Suppressor macrophage (primary cell): ENCODE results near the gene PALD1.
A peak's percentile ranks its signal among the peaks of the same experiment; 100 is the strongest.

Experiments
- DNase-seq, 4 experiments: peaks; one replicate each; pipeline ENCODE4 v3.0.0-alpha.2; 2020 to 2022

PALD1 gene

DNA sequence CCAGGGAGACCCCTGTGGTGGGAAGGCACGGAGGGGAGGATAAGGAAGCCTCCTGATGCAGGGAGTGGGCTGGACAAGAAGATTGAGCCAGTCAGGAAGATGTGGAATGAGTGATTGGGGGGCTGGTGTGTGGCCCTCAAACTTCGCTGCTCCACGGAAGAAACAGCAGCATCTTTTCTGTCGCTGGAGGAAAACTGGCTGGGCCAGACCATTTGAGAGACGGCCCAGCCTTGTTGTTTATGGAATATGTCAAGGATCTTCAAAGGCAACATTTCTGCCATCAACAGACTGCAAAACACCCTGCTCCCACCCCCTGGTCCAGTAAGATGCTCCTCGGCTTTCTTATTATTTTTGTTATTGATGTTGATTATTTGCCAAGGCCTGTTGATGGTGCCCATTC lies 29.4 kb downstream of the PALD1 start:
- DNase-seq: no peak

DNA sequence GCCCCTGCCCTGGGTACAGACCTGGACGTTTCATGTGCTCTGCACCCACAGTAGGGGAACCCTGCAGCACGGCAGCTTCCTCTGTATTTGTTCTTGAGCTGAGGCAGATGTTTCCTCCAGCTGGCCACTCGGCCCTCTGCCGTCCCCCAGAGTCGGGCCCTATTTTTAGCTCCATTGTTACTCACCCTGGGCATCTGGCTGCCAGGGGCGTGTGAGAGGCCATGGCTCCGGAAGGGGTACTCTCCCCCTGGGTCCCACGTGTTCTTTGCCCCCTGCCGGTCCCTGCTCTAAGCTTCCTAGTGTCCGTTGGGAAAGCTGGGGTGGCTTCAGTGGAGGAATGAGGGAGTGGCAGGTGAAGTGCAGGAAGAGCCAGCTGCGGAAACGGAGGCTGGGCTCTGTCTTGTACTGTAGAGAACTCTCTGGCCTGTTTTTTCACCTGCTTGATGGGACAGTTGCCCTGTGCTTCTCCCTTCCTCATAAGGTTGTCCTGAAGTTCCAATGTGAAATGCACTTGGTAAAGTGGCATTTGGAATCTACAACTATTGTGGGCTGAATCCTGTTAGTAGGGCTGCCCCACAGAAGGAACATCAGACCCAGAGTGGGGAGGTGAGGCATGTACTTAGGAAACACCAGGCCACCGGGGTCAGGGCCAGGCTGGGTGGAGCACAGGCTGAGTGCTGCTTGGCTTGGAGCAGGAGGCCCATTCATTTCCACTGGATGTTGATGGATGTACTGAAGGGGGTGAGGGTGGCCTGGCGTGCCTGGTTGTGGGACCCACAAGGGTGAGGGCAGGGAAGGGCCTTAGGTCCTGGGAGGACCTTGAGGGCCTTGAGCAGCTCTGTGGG lies 30.6 kb downstream of the PALD1 start:
- peak; percentile 46 to 71 (median 64) for DNase-seq

DNA sequence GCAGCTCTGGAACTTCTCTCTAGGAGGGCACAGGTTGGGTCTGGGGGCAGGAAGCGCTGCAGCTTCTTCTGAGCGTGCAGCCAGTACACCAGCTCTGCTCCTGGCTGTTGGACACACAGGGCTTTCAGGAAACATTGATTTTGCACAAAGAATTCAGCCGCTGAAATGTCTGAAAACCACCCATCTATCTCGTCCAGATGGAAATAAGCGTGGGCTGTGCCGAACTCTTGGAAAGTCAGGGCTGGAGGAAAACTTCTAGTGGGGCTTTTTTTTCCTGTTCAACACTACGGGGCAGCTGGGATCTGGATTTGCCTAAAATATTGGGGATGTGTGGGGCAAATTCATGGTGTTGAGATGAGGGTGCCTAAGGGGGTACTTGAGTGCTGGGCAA lies 31.2 kb downstream of the PALD1 start:
- no peak for DNase-seq

DNA sequence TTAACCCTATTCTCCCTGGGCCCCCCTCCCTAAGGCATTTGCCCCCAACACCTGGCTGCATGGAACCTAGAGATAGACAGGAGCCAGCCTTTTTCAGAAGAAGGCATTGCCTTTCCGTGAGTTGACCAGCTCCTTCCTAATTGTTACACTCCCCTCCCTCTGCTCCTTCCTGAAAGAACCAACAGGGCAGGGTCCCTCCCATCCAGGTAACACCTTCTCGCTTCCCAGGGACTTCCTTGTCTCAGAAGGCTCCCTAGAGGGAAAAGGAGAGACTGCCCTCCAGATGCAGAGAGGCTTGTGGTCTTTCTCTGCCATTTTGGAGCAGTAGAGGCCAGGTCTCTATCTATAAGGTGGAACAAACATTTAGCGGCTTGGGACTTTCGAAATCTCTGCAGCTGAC lies 31.9 kb downstream of the PALD1 start:
- DNase-seq: peak in 1 of 4 experiments; percentile 18

DNA sequence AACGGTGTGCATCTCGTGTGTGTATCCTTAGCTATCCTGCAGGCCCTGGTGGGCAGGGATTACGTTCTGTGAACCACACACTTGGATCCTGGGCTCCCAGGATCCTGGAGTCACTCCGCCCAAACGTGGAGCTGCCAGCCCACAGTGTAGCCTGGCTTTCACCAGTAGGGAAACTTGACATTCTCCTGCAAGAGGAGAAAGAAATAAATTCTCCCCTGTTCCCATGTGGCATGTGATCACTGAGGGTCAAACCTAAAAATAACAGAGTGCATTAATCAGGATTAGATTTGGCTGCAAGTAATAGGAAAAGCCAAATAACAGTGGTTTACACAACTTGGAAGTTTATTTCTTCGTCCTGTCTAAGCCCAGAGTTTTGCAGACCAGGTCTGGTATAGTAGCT lies 32.3 kb downstream of the PALD1 start:
- DNase-seq: no peak

DNA sequence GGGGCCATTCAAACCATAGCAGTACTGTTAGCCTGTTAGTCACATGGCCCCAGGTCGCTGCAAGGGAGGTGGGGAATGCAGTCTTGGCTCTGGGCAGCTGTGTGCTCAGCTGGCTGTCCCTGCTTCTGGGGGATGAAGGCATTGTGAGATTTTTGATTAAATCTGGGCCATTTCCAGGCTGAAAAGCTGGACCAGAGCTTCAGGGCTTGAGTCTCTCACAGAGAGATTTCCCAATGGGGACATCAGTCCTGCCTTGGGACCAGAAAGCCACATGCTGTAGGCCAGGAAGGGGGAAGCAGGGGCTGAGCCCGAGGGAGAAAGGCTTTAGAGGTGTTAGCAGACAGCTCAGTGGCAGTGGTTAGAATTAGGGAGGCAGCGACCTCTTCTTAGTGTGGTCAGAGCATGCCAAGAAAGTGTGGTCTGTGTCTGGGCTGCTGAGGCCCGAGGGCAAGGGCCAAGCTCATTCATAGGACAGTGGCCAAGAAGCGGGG lies 33.6 kb downstream of the PALD1 start:
- DNase-seq: no peak

DNA sequence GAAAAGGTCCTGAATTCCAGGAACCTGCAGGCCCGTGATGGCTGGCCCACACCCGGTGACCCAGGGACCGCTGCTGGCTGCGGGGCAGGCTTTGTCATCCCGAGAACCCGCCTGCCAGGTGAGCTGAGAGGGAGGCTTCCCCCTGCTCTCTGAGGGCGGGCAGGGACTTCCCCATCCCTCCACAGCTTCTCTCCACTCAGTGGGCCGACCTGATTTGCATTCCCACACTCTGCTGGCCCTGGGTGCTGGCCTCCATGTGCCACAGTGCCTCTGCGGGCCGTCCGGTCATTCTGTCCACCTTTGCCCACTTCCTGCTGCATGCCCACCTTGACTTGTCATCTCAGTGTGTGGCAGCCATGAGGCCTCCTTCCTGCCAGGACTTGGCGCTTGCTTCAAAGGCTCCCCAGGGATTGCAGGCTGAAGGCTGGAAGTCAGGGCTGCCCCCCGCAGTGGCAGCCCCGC lies 35.3 kb downstream of the PALD1 start:
- DNase-seq: no peak

DNA sequence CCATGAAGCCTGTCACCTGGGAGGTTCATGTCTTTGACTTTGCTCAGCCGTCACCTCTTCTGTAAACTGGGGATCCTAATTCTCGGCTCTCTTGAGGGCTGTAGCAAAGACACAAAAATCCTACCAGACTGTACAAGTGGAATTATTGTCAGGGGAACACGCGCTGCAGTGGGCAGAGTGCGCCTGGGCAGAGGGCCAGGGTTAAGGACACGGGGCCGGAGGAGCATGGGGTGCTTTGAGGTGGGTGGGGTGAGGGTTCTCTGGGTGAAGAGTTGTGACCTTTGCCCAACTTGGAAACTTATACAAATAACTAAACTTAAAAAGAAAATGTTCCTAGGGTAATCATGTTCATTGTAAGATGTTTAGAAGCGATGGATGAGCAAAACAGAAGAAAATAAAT lies 36.0 kb downstream of the PALD1 start:
- no peak for DNase-seq

DNA sequence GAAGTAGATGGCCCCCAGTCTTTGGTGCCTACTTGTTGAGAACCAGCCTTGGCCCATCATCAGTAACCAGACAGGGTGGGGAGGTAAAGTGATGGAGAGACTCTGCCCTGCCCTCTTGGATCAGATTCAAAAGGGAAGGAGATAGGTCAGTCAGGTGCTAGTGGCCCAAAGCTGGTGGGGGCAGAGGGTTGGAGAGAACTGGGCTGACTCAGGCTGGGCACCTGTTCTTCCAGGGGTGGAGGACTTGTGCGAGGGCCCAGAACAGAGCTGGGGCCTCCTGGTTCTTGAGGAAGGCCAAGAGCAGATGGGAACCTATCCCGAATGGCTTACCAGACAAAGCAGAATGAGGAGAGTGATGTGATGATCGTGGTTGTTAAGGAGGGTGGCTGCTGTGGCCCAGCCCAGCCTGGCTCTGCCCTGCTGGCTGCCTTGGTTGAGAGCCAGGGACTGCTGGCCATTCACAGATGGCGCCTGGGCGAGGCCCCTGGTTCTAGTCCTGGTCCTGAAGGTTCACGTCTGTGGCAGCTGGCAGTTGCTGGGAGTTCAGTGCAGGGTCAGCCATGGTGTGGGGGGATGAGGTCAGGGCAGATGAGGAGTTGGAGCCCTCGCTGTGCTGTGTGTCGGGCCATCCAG lies 36.6 kb downstream of the PALD1 start:
- no peak for DNase-seq

DNA sequence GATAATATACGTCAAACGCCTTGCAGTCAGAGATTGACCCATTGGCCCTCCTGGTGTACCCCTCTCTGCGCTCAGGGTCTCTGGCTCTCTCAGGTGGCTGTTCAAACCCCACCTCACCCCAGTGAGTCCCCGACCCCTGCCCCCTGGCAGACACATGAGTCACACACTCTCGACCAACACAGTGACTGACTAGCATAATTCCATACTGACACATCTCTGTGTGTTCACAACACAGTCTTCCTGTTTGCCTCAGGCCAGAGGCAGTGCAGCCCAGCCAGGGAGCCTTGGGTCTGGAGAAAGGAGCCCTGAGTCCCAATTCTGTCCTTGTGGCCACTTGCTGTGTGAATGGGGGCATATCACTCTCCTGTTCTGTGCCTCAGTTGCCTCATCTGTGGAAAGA lies 40.1 kb downstream of the PALD1 start:
- DNase-seq: no peak

DNA sequence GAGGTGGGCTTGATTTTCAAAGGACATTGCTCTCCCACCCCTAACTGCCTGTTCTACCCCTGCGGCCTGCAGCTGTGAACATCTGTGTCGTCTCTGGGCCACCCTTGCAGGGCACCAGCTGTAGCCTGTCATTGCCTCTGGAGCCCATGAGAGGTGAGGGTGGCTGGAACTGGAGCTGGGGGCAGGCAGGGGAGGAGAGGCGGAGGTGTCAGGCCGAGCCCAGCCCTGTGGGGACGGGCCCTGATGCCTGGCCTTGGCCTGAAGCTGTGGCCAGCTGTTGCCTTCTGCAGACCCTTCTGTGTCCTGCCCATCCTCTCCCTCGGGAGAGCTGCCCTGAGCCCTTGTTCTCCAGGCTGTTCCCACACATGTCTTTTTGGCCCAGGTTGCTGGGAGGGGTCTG lies 44.5 kb downstream of the PALD1 start:
- DNase-seq: no peak

DNA sequence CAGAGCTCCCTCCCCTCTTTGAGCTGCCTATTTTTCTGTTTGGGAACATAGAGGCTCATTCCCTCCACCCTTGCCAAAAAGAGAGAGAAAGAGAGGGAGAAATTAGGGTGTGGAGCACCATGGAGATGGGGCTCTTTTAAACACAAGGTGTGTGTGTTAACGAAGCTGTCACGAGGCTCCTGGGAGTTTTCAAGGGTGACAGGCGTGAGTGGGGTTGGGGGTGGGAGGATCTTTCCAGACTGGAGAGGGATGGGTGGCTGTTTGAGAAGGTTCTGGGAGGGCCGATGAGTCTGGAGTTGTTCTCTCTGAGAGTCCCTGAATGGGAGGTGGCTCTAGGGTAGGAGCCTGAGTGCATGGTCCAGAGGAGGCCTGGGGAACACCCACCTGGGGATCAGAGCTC lies 45.0 kb downstream of the PALD1 start:
- DNase-seq: no peak

DNA sequence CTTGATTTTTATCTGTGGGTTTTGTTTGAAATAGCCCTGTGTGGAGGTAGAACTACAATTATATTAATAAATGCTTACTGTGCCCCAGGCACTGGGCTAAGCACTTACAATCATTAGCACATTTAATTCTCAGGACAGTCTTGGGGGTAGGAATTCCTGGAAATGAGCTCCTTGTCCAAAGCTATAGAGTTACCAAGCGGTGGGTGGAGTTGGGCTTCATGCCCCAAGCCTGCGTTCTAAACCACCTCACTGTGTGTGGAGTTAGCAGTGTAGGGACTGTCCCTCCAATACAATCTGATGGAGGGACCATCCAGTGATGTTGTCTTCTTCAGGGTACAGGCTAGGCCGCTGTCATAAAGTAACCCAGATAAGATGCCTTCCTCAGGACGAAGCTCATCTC lies 49.7 kb downstream of the PALD1 start:
- DNase-seq: no peak

DNA sequence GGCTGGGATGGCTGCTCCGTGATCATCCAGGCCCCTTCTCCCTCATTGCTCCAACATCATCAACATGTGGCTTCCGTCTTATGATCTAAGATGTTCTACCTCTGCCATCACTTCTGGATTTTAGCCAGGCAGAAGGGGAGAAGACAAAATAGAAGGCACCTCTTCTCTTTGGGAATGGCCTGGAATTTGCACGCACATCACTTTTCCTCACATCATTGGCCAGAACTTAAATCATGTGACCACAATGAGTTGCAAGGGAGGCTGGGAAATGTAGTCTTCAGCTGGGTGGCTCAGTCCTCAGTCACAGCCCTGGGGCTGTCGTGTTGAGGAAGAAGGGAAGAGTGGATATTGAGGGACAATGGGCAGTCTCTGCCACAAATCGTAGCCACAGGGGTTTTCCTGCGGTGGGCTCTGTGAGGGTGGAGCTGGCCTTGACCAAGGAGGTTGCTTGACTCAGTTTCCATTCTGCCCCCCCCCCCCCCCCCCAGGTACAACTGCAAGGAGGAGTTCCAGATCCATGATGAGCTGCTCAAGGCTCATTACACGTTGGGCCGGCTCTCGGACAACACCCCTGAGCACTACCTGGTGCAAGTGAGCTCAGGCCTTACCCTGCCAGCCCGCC lies 50.3 kb downstream of the PALD1 start:
- peak; percentile 29 to 62 (median 46) for DNase-seq

DNA sequence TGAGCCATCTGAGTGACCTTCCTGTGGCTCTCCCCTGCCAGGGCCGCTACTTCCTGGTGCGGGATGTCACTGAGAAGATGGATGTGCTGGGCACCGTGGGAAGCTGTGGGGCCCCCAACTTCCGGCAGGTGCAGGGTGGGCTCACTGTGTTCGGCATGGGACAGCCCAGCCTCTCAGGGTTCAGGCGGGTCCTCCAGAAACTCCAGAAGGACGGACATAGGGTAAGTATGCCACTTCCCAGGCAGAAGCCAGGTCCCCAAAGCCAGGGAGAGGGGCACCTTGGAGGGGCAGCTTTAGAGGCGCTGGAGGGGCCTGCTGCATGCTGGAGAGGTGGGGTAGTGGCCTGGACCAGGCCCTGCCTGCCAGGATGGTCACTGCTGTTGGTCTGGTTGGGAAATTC lies 51.3 kb downstream of the PALD1 start:
- DNase-seq: no peak

DNA sequence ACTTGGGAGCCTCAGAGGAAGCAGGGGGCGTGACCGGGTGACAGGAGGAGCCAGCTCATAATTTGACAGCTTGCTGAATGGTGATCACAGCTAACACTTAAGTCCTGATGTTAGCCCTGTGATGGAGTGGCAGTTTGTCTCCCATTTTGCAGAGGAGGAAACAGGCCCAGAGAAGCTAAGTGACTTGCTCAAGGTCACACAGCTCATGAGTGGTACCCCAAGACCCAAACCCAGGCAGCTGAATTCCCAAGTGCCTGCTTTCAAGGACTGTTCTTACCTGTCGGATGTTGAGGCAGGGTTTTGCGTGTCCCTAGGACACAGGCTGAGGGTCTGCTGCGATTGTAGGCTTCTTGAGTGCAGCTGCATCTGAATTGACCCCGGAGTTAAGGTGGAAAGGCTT lies 51.7 kb downstream of the PALD1 start:
- DNase-seq: no peak

DNA sequence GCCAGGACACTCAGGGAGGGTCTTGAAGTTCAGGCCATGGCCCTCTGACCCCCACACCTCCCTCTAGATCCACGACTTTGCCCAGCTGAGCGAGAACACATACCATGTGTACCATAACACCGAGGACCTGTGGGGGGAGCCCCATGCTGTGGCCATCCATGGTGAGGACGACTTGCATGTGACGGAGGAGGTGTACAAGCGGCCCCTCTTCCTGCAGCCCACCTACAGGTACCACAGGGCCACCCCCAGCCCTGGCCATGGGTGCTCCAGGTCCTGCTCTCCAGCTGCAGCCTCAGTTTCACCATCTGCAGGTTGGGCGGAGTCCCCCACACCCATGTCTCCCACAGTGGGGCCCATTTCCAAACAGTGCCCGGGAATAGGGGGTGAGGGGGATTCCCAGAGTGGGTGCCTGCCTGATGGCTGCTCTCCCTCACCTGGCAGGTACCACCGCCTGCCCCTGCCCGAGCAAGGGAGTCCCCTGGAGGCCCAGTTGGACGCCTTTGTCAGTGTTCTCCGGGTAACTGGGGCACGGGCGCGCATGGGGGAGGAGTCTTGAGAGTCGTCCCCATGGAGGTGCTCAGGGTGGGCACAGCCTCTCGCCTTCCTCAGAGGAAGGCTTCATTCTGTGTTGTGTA lies 54.1 kb downstream of the PALD1 start:
- no peak for DNase-seq

DNA sequence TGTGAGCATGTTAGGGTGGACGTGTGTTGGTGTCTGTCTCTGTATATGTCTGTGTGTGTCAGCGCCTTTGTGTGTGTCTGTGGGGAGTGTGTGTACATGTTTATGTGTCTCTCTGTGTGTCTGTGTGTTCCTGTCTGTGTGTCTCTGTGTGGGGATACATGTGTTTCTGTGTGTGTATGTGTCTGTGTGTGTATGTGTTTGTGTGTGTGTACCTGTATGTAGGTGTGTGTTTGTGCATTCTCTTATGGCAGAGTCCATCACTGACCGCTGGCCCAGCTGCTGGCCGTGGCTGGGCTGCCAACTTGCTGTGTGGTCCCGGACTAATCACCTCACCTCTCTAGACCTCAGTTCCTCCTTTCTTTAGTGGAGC lies 54.6 kb downstream of the PALD1 start:
- DNase-seq: no peak

DNA sequence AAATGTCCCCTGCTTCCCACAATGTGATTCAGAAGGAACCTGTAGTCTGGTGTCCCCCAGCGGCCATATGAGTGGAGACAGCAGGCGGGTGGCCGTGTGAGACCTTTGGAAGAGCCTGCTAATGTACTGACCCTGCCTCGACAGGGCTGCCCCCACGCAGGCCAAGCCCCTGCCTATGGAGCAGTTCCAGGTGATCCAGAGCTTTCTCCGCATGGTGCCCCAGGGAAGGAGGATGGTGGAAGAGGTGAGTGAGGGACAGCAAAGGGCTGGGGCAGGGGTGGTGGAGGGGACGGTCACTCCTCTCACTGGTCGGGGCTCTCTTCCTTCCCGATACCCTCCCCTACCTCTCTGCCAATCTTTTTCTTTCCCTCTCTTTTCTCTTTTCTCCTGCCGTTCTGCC lies 55.7 kb downstream of the PALD1 start:
- DNase-seq: no peak

DNA sequence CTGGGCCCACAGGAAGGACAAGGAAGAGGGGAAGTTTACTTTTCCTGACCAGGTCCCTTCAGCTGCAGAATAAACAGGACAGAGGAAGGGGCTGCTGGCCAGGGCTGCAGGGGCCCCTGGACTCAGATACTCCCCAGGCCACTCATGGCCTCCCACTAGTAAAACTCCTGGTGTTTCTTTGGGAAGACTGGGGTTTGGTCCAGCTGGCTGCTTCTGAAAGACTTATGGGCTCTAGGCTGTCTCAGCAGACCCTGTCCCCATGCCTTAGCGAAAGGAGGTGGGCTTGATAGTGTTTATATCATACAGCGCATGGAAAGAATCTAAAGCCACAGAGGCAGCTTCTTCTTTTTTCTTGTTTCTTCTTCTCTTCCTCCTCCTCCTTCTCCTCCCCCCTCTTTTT lies 56.4 kb downstream of the PALD1 start:
- DNase-seq: no peak

DNA sequence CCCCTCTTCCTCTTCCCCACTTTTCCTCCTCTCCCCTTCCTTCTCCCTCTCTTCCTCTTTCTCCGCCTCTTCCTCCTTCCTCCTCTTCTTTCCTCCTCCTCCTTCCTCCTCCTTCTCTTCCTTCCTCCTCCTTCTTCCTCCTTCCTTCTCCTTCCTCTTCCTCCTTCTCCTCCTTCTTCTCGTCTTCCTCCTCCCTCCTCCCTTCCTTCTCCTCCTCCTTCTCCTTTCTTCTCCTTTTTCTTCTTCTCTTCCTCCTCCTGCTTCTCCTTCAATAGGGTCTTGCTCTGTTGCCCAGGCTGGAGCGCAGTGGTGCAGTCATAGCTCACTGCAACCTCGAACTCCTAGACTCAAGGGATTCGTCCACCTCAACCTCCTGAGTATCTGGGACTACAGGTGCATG lies 56.9 kb downstream of the PALD1 start:
- no peak for DNase-seq

DNA sequence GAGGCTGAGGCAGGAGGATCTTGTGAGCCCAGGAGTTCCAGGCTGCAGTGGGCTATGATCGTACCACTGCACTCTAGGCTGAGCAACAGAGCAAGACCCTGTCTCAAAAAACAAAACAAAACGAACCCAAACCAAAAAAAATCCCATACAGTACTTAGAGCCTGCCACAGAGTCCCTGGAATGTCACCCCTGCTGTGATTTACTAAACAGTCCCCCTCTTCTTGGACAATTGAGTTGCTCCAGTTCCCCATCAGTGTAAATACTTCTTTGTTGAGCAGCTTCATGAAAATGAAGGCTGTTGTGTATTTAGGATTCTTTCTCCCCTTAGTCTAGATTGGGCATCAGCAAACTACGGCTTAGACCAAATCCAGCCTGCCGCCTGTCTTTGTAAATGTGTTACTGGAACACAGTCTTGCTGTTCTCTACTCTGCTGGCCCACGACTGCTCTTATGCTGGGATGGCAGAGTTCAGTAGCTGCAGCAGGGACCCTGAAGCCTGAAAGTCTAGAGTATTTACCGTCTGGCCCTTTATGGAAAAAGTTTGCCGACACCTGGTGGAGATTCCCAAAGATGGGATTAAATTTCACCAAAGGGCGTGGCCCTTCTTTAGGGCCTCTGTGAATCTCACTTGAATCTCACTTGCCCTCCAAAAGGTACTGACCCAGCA lies 57.8 kb downstream of the PALD1 start:
- no peak for DNase-seq
